ENCODE data around the gene INSM1. TPM values are rescaled to one million over a fixed set of nuclear protein-coding genes. Genes with fewer than 3 reads are reported as not detected.

Gene INSM1
- total RNA-seq, 4 donors from 2014 or later, result 0.11 to 0.19 TPM; not detected in 2

- H3K4me3 ChIP-seq (ENCODE audit: low read depth, poor library complexity, severe bottlenecking), result no peak overlapping the region
- no peak for TF ChIP-seq CTCF (IDR thresholded peaks at IDR 0.05)
- no peak for TF ChIP-seq POLR2A (IDR thresholded peaks at IDR 0.05)
- no peak for DNase-seq (ENCODE audit: low spot score in 2 of 2)
- 91 to 96% methylated on average over 8 of the region's 8 CpGs for WGBS, 2 donors
- intact Hi-C loops (cut with DNase I; ENCODE audit: low total_unique reads), result no loop called here
Measured at GRCh38 chr20:20417876-20418676, 50.2 kb downstream of the INSM1 start.
